H1 (cell line): Measurements from ENCODE around the gene EPG5. TPM values are rescaled to one million over a fixed set of nuclear protein-coding genes. Genes with fewer than 3 reads are reported as not detected.

Source experiments
- CTCF ChIA-PET: fragments of 300-600 bp; sonication (Branson Sonifier 250); formaldehyde crosslinking; loops from one replicate; lab custom pipeline; 2021; ENCODE audit not compliant: partially characterized antibody; lab: Charles Lee
- POLR2A ChIA-PET: fragments of 300-600 bp; sonication (Branson Sonifier 250); formaldehyde crosslinking; loops from one replicate; lab custom pipeline; 2021; ENCODE audit warnings: inconsistent platforms; ENCODE audit not compliant: partially characterized antibody; lab: Charles Lee
- DNase-seq, 2 experiments: peaks; one replicate each; pipeline versions ENCODE4 v3.0.0 to v3.0.0-alpha.2; 2010 to 2022; ENCODE audit warnings: low spot score in 2 of 2, low read depth in 1 of 2, mixed read lengths in 1 of 2
- FAIRE-seq: peaks from 2 replicates; lab custom pipeline; 2011; peaks lifted over from hg19 to GRCh38; lab: Jason Lieb, UNC
- H2AFZ ChIP-seq: 2 replicates; pipeline ENCODE4 v1.8.1; 2012; ENCODE audit warnings: low read length, inconsistent platforms
- H2AK5ac ChIP-seq: 2 replicates; pipeline ENCODE4 v1.6.1; 2013; ENCODE audit warnings: low read depth, low read length
- H2BK120ac ChIP-seq: replicated peaks from 2 replicates; pipeline ENCODE3; 2013; ENCODE audit warnings: low read depth, low read length, inconsistent platforms
- H2BK12ac ChIP-seq: 2 replicates; pipeline ENCODE4 v1.6.1; 2013; ENCODE audit warnings: low read depth, low read length
- H2BK15ac ChIP-seq: 2 replicates; pipeline ENCODE4 v1.6.1; 2013; ENCODE audit warnings: low read length
- H2BK20ac ChIP-seq: 2 replicates; pipeline ENCODE4 v1.6.1; 2013; ENCODE audit warnings: low read length
- H2BK5ac ChIP-seq: 2 replicates; pipeline ENCODE4 v1.6.1; 2013; ENCODE audit warnings: low read depth, low read length
- H3K14ac ChIP-seq: 2 replicates; pipeline ENCODE4 v1.6.1; 2013; ENCODE audit warnings: inconsistent platforms; ENCODE audit not compliant: insufficient read length
- H3K18ac ChIP-seq: 2 replicates; pipeline ENCODE4 v1.6.1; 2013; ENCODE audit warnings: low read length; ENCODE audit errors: extremely low read depth
- H3K23ac ChIP-seq: 2 replicates; pipeline ENCODE4 v1.6.1; 2013; ENCODE audit warnings: inconsistent platforms; ENCODE audit not compliant: insufficient read length
- H3K23me2 ChIP-seq: 2 replicates; pipeline ENCODE4 v1.6.1; 2013; ENCODE audit warnings: low read depth, low read length
- H3K27ac ChIP-seq: 2 replicates; pipeline ENCODE4 v1.6.1; 2011; ENCODE audit warnings: low read depth, low read length, inconsistent platforms
- H3K27me3 ChIP-seq, 4 experiments: replicated peaks in 1 of 4; 1 replicate in 1 of 4; 2 replicates in 3 of 4; pipeline versions ENCODE4 v1.6.1 to v1.8.1; 2011 to 2013; ENCODE audit warnings: low read length in 3 of 4, mild to moderate bottlenecking in 3 of 4, inconsistent platforms in 2 of 4, mixed read lengths in 2 of 4, moderate library complexity in 1 of 4; ENCODE audit not compliant: control insufficient read depth in 3 of 4, insufficient read depth in 3 of 4; ENCODE audit errors: extremely low read depth in 1 of 4
- H3K36me3 ChIP-seq, 4 experiments: 2 replicates each; pipeline versions ENCODE4 v1.6.1 to v1.8.1; 2011 to 2013; ENCODE audit warnings: mild to moderate bottlenecking in 4 of 4, low read length in 3 of 4, moderate library complexity in 2 of 4, control low read depth in 1 of 4, inconsistent platforms in 1 of 4; ENCODE audit not compliant: insufficient read depth in 4 of 4, control insufficient read depth in 2 of 4
- H3K4ac ChIP-seq: replicated peaks from 2 replicates; pipeline ENCODE3; 2013; ENCODE audit warnings: low read length, low read depth, mixed read lengths, inconsistent platforms; ENCODE audit not compliant: insufficient read length
- H3K4me1 ChIP-seq, 4 experiments: replicated peaks in 1 of 4; 1 replicate in 1 of 4; 2 replicates in 3 of 4; pipeline versions ENCODE4 v1.6.1 to v1.8.1; 2011 to 2013; ENCODE audit warnings: low read length in 3 of 4, inconsistent platforms in 2 of 4, mixed read lengths in 1 of 4; ENCODE audit not compliant: insufficient read depth in 4 of 4, control insufficient read depth in 3 of 4
- H3K4me2 ChIP-seq, 2 experiments: 2 replicates each; pipeline versions ENCODE4 v1.6.1 to v1.8.1; 2011 to 2013; ENCODE audit warnings: low read depth in 2 of 2, low read length in 2 of 2, control low read depth in 1 of 2, inconsistent platforms in 1 of 2, mild to moderate bottlenecking in 1 of 2; ENCODE audit not compliant: insufficient read depth in 1 of 2
- H3K4me3 ChIP-seq, 4 experiments: fragments of 200-600, 300-600 bp in 1 of 4; sonication (generic), shearing (Covaris generic), sonication (Bioruptor Twin) in 1 of 4; 2 replicates each; pipeline versions ENCODE4 v1.5.1 to v1.8.1; 2011 to 2016; ENCODE audit warnings: low read length in 4 of 4, low read depth in 3 of 4, control low read depth in 2 of 4, inconsistent platforms in 2 of 4, mild to moderate bottlenecking in 2 of 4, mixed read lengths in 1 of 4, moderate library complexity in 1 of 4; ENCODE audit not compliant: insufficient read depth in 2 of 4; ENCODE audit errors: extremely low read depth in 1 of 4
- H3K56ac ChIP-seq: replicated peaks from 2 replicates; pipeline ENCODE3; 2013; ENCODE audit warnings: low read depth, mild to moderate bottlenecking, mixed read lengths, low read length, inconsistent platforms; ENCODE audit not compliant: insufficient read length
- H3K79me1 ChIP-seq: 2 replicates; pipeline ENCODE4 v1.6.1; 2013; ENCODE audit warnings: low read depth, low read length, control low read depth
- H3K79me2 ChIP-seq, 2 experiments: 2 replicates each; pipeline versions ENCODE4 v1.6.1 to v1.8.1; 2012 to 2013; ENCODE audit warnings: low read length in 2 of 2, mild to moderate bottlenecking in 2 of 2, inconsistent platforms in 1 of 2; ENCODE audit not compliant: insufficient read depth in 2 of 2, control insufficient read depth in 1 of 2
- H3K9ac ChIP-seq, 4 experiments: replicated peaks in 1 of 4; 1 replicate in 1 of 4; 2 replicates in 3 of 4; pipeline versions ENCODE4 v1.6.1 to v1.8.1; 2011 to 2013; ENCODE audit warnings: low read depth in 3 of 4, low read length in 3 of 4, control low read depth in 2 of 4, mild to moderate bottlenecking in 2 of 4, moderate library complexity in 2 of 4, inconsistent platforms in 1 of 4; ENCODE audit errors: extremely low read depth in 1 of 4
- H3K9me3 ChIP-seq, 2 experiments: 2 replicates each; pipeline versions ENCODE4 v1.6.1 to v1.8.1; 2012 to 2013; ENCODE audit warnings: mild to moderate bottlenecking in 2 of 2, moderate library complexity in 2 of 2, control low read depth in 1 of 2, inconsistent platforms in 1 of 2, low read depth in 1 of 2, low read length in 1 of 2, mixed read lengths in 1 of 2; ENCODE audit not compliant: insufficient read depth in 2 of 2
- H4K20me1 ChIP-seq, 2 experiments: replicated peaks in 1 of 2; 2 replicates each; pipeline versions ENCODE3 to v1.8.1; 2011 to 2013; ENCODE audit warnings: inconsistent platforms in 2 of 2, low read length in 2 of 2, mild to moderate bottlenecking in 1 of 2; ENCODE audit not compliant: insufficient read depth in 2 of 2, control insufficient read depth in 1 of 2
- H4K5ac ChIP-seq: 2 replicates; pipeline ENCODE4 v1.6.1; 2013; ENCODE audit warnings: low read length, low read depth, mixed read lengths, inconsistent platforms; ENCODE audit not compliant: insufficient read length
- H4K8ac ChIP-seq: 2 replicates; pipeline ENCODE4 v1.8.0; 2013; ENCODE audit warnings: mild to moderate bottlenecking, moderate library complexity, low read length, inconsistent platforms; ENCODE audit not compliant: insufficient read depth; ENCODE audit errors: extremely low read depth
- H4K91ac ChIP-seq: replicated peaks from 2 replicates; pipeline ENCODE3; 2013; ENCODE audit warnings: low read length, mixed read lengths, inconsistent platforms; ENCODE audit not compliant: insufficient read length
- CBX5 ChIP-seq: fragments of 300-800, 300-1000 bp; sonication (generic); IDR thresholded peaks from 2 replicates; pipeline ENCODE4 v1.7.1; 2016; ENCODE audit warnings: antibody characterized with exemption, low read length, low read depth
- CTCF ChIP-seq, 3 experiments: IDR thresholded peaks; 1 replicate in 2 of 3; 2 replicates in 1 of 3; pipeline versions ENCODE4 v1.5.1 to v1.6.1; 2011; ENCODE audit warnings: low read length in 3 of 3, mild to moderate bottlenecking in 3 of 3, inconsistent platforms in 2 of 3, low read depth in 1 of 3, moderate library complexity in 1 of 3; ENCODE audit not compliant: insufficient read depth in 1 of 3; ENCODE audit errors: control extremely low read depth in 1 of 3
- HDAC2 ChIP-seq, 2 experiments: fragments of 300-600 bp in 1 of 2; sonication (generic) in 1 of 2; IDR thresholded peaks; 2 replicates each; pipeline ENCODE4 v1.6.1; 2011 to 2012; ENCODE audit warnings: low read depth in 2 of 2, low read length in 2 of 2, mild to moderate bottlenecking in 2 of 2, moderate library complexity in 2 of 2, borderline replicate concordance in 1 of 2, inconsistent platforms in 1 of 2
- HDAC6 ChIP-seq: IDR thresholded peaks from one replicate; pipeline ENCODE4 v1.7.1; 2012; ENCODE audit warnings: low read depth, mild to moderate bottlenecking, inconsistent platforms, low read length, moderate library complexity
- JUND ChIP-seq: IDR thresholded peaks from 2 replicates; pipeline ENCODE4 v1.6.1; 2011; ENCODE audit warnings: mild to moderate bottlenecking, improper control_type of control experiment, low read length
- KDM1A ChIP-seq: fragments of 200-600, 300-600 bp; sonication (generic); IDR thresholded peaks from 2 replicates; pipeline ENCODE4 v1.7.1; 2016; ENCODE audit warnings: mild to moderate bottlenecking, low read length, borderline replicate concordance
- SUZ12 ChIP-seq: fragments of 200-600 bp; sonication (generic); IDR thresholded peaks from 2 replicates; pipeline ENCODE4 v1.6.1; 2012; ENCODE audit warnings: mild to moderate bottlenecking, inconsistent platforms, low read length, moderate library complexity, mixed read lengths
- TAF7 ChIP-seq: optimal IDR thresholded peaks from 2 replicates; pipeline ENCODE3; 2011; ENCODE audit warnings: low read depth, mild to moderate bottlenecking, inconsistent platforms, low read length, moderate library complexity, borderline replicate concordance
- WGBS, 2 experiments: shearing (Covaris generic) in 1 of 2; methylation state at CpG; one replicate each; pipeline versions ENCODE4 v1.1.6 to v1.1.7; 2013 to 2015; ENCODE audit warnings: low lambda C conversion rate in 2 of 2, mixed read lengths in 2 of 2, inconsistent platforms in 1 of 2, low coverage in 1 of 2, missing lambda C conversion rate in 1 of 2; ENCODE audit not compliant: insufficient replicate concordance in 2 of 2, insufficient coverage in 1 of 2, insufficient read length in 1 of 2; ENCODE audit errors: extremely low coverage in 1 of 2, missing lambda C conversion rate in 1 of 2; 5-methylcytosine and 5-hydroxymethylcytosine counted together
- polyA plus RNA-seq, 7 experiments: library from polyadenylated mRNA; depleted of rRNA in 3 of 7; stranded (reverse) in 5 of 7; unstranded in 2 of 7; fragments of >200 nt in 5 of 7; fragments of 200-250 nt in 2 of 7; gene quantifications; 1 replicate in 5 of 7; 2 replicates in 1 of 7; 4 replicates in 1 of 7; pipeline versions ENCODE4 v1.2.1 to v1.2.3, GENCODE V29; 2011 to 2013; ENCODE audit warnings: missing spikeins in 2 of 7, mixed read lengths in 2 of 7
- total RNA-seq: library from RNA; stranded (reverse); fragmentation: NEBNext Ultra II Directional; extraction: Animal tissue kit (Norgen Biotek cat#: 25700); gene quantifications from 2 replicates; pipeline ENCODE4 v1.2.1, GENCODE V29; 2021
- TF ChIP-seq, protein P1 (sequence below): IDR thresholded peaks from 2 replicates; pipeline ENCODE4 v1.6.1; 2011; ENCODE audit warnings: low read depth, mild to moderate bottlenecking, low read length; ENCODE audit not compliant: insufficient read depth
- TF ChIP-seq, protein P2 (sequence below): IDR thresholded peaks from 2 replicates; pipeline ENCODE4 v1.6.1; 2012; ENCODE audit warnings: inconsistent platforms

EPG5 gene
- total and polyA plus RNA-seq, 2 of the 8 experiments (the other 6 are each of a cell fraction or from before 2014, with no cell fraction given), result 14.1 to 18.3 TPM

GRCh38 chr18:45860971-45861370, 106.2 kb downstream of the EPG5 start:
- CTCF ChIA-PET, result interaction anchor here (0.8 to 2.1 kb wide), 7 partner anchors 9 to 195 kb away, joined by 3 to 6 read pairs (median 3); no protein-coding TSS in a partner anchor
- TF ChIP-seq CBX5, result no peak
- no peak for TF ChIP-seq TAF7
- no peak for TF ChIP-seq JUND
- no peak for TF ChIP-seq HDAC6
- no peak for TF ChIP-seq CTCF (IDR thresholded peaks at IDR 0.05; ENCODE audit: control extremely low read depth in 1 of 3, insufficient read depth in 1 of 3, low read depth in 1 of 3, low read length in 3 of 3)
- TF ChIP-seq, protein P1, sequence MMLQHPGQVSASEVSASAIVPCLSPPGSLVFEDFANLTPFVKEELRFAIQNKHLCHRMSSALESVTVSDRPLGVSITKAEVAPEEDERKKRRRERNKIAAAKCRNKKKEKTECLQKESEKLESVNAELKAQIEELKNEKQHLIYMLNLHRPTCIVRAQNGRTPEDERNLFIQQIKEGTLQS, result no peak
- TF ChIP-seq, protein P2, sequence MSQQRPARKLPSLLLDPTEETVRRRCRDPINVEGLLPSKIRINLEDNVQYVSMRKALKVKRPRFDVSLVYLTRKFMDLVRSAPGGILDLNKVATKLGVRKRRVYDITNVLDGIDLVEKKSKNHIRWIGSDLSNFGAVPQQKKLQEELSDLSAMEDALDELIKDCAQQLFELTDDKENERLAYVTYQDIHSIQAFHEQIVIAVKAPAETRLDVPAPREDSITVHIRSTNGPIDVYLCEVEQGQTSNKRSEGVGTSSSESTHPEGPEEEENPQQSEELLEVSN, result no peak
- TF ChIP-seq KDM1A, result no peak
- TF ChIP-seq HDAC2 (IDR thresholded peaks at IDR 0.05; ENCODE audit: borderline replicate concordance in 1 of 2, low read depth in 2 of 2, low read length in 2 of 2), result no peak
- TF ChIP-seq SUZ12, result no peak

More at GRCh38 chr18:45860971-45861370, 106.2 kb downstream of the EPG5 start:
- no peak overlapping the region for H3K4me3 ChIP-seq
- no peak overlapping the region for H2BK12ac ChIP-seq
- no peak overlapping the region for H3K4me2 ChIP-seq
- DNase-seq (no peak), FAIRE-seq (no peak)
- POLR2A ChIA-PET, result no interaction called here
- 86% methylated on average over 3 of the region's 3 CpGs; no CpG with 5 or more reads in 1 of the 2 experiments for WGBS, 2 experiments
- H3K23ac ChIP-seq, result no peak overlapping the region
- no peak overlapping the region for H4K8ac ChIP-seq
- H3K27ac ChIP-seq, result no peak overlapping the region
- no peaks in the 10 kb centered on the region for H3K9me3 ChIP-seq
- H3K4ac ChIP-seq, result no peak overlapping the region
- H2AK5ac ChIP-seq, result no peak overlapping the region
- no peak overlapping the region for H2BK15ac ChIP-seq
- no peak overlapping the region for H4K5ac ChIP-seq
- no peak overlapping the region for H3K18ac ChIP-seq
- H2BK5ac ChIP-seq, result no peak overlapping the region
- H2BK20ac ChIP-seq, result no peak overlapping the region
- no peak overlapping the region for H2AFZ ChIP-seq
- H3K56ac ChIP-seq, result no peak overlapping the region
- H4K91ac ChIP-seq, result no peak overlapping the region
- no peak overlapping the region for H3K9ac ChIP-seq
- H3K23me2 ChIP-seq, result no peaks in the 10 kb centered on the region
- no peaks in the 10 kb centered on the region for H3K79me1 ChIP-seq
- no peaks in the 10 kb centered on the region for H3K4me1 ChIP-seq
- H3K79me2 ChIP-seq, result no peaks in the 10 kb centered on the region
- no peaks in the 10 kb centered on the region for H4K20me1 ChIP-seq
- H3K36me3 ChIP-seq, result peaks cover 5 to 42% (median 16%) of the 10 kb centered on the region in 4 experiments
- H3K27me3 ChIP-seq, result no peaks in the 10 kb centered on the region
- no peak overlapping the region for H2BK120ac ChIP-seq
- H3K14ac ChIP-seq, result no peak overlapping the region
